ENCODE data around the gene TRAFD1. TPM values are rescaled to one million over a fixed set of nuclear protein-coding genes. Genes with fewer than 3 reads are reported as not detected.
A peak's percentile ranks its signal among the peaks of the same experiment; 100 is the strongest.

TRAFD1 gene
- total and polyA plus RNA-seq, 2 of the 8 experiments (the other 6 are each of a cell fraction or from before 2014, with no cell fraction given) = 18.1 to 33.1 TPM

- H3K27me3 ChIP-seq (replicated peaks in 1 of 4; ENCODE audit: control insufficient read depth in 3 of 4, extremely low read depth in 1 of 4, insufficient read depth in 3 of 4, low read length in 3 of 4) = no peaks in the 10 kb centered on the region
- H3K79me2 ChIP-seq (ENCODE audit: control insufficient read depth in 1 of 2, insufficient read depth in 2 of 2, low read length in 2 of 2) = no peaks in the 10 kb centered on the region
- no peak overlapping the region for H3K4ac ChIP-seq (replicated peaks; ENCODE audit: insufficient read length, low read depth, low read length)
- H2BK12ac ChIP-seq (ENCODE audit: low read depth, low read length) = no peak overlapping the region
- no peak overlapping the region for H3K56ac ChIP-seq (replicated peaks; ENCODE audit: insufficient read length, low read depth, low read length)
- no peaks in the 10 kb centered on the region for H3K9me3 ChIP-seq (ENCODE audit: insufficient read depth in 2 of 2, low read depth in 1 of 2, low read length in 1 of 2)
- H3K9ac ChIP-seq (replicated peaks in 1 of 4; ENCODE audit: extremely low read depth in 1 of 4, low read depth in 3 of 4, low read length in 3 of 4) = no peak overlapping the region
- no peak overlapping the region for H4K5ac ChIP-seq (ENCODE audit: insufficient read length, low read depth, low read length)
- WGBS, 2 experiments (ENCODE audit: extremely low coverage in 1 of 2, insufficient coverage in 1 of 2, insufficient read length in 1 of 2, insufficient replicate concordance in 2 of 2, low coverage in 1 of 2, low lambda C conversion rate in 2 of 2, missing lambda C conversion rate in 1 of 2) = 88% methylated on average over 8 of the region's 8 CpGs; no CpG with 5 or more reads in 1 of the 2 experiments
- H2BK120ac ChIP-seq (replicated peaks; ENCODE audit: low read depth, low read length) = no peak overlapping the region
- no peaks in the 10 kb centered on the region for H3K23me2 ChIP-seq (ENCODE audit: low read depth, low read length)
- H3K4me3 ChIP-seq (ENCODE audit: extremely low read depth in 1 of 4, insufficient read depth in 2 of 4, low read depth in 3 of 4, low read length in 4 of 4) = no peak overlapping the region
- FAIRE-seq = no peak
- H2BK15ac ChIP-seq (ENCODE audit: low read length) = no peak overlapping the region
- ChIA-PET POLR2A (ENCODE audit: partially characterized antibody) (no interaction called here), CTCF (ENCODE audit: partially characterized antibody) (interaction anchor here (1.4 kb wide), 1 partner anchor 9 kb away, joined by 3 read pairs; no protein-coding TSS in a partner anchor)
- H2BK20ac ChIP-seq (ENCODE audit: low read length) = no peak overlapping the region
- H3K14ac ChIP-seq (ENCODE audit: insufficient read length) = no peak overlapping the region
- no peak overlapping the region for H4K91ac ChIP-seq (replicated peaks; ENCODE audit: insufficient read length, low read length)
- no peak overlapping the region for H2AK5ac ChIP-seq (ENCODE audit: low read depth, low read length)
- H2BK5ac ChIP-seq (ENCODE audit: low read depth, low read length) = 0 out of 2 replicates have a peak overlapping the region, but pooled peaks have one; percentile 60
- no peak overlapping the region for H3K27ac ChIP-seq (ENCODE audit: low read depth, low read length)
- no peak overlapping the region for H4K8ac ChIP-seq (ENCODE audit: extremely low read depth, insufficient read depth, low read length)
- no peaks in the 10 kb centered on the region; the same call in 1 of the 2 replicates for H3K79me1 ChIP-seq (ENCODE audit: low read depth, low read length)
- H4K20me1 ChIP-seq (replicated peaks in 1 of 2; ENCODE audit: control insufficient read depth in 1 of 2, insufficient read depth in 2 of 2, low read length in 2 of 2) = no peaks in the 10 kb centered on the region
- H3K18ac ChIP-seq (ENCODE audit: extremely low read depth, low read length) = no peak overlapping the region; the same call in 1 of the 2 replicates
- peaks cover 0 to 3% (median under 1%) of the 10 kb centered on the region in 4 experiments; a peak in 4 of 8 replicates for H3K36me3 ChIP-seq (ENCODE audit: control insufficient read depth in 2 of 4, insufficient read depth in 4 of 4, low read length in 3 of 4)
- H3K4me2 ChIP-seq (ENCODE audit: insufficient read depth in 1 of 2, low read depth in 2 of 2, low read length in 2 of 2) = no peak overlapping the region
- H2AFZ ChIP-seq (ENCODE audit: low read length) = no peak overlapping the region
- no peak for DNase-seq (ENCODE audit: low read depth in 1 of 2, low spot score in 2 of 2)
- H3K23ac ChIP-seq (ENCODE audit: insufficient read length) = no peak overlapping the region
- H3K4me1 ChIP-seq (replicated peaks in 1 of 4; ENCODE audit: control insufficient read depth in 3 of 4, insufficient read depth in 4 of 4, low read length in 3 of 4) = no peaks in the 10 kb centered on the region; a peak in 1 of 7 replicates
- TF ChIP-seq CBX8 (IDR thresholded peaks at IDR 0.05; ENCODE audit: borderline replicate concordance, low read depth, low read length) = no peak
- no peak for TF ChIP-seq GTF2F1 (IDR thresholded peaks at IDR 0.05; ENCODE audit: borderline replicate concordance, low read depth, low read length)
- no peak for TF ChIP-seq TEAD4 (IDR thresholded peaks at IDR 0.05; ENCODE audit: low read depth, low read length)
- no peak for TF ChIP-seq KDM5A (IDR thresholded peaks at IDR 0.05; ENCODE audit: low read length)
- no peak for TF ChIP-seq HDAC2 (IDR thresholded peaks at IDR 0.05; ENCODE audit: borderline replicate concordance in 1 of 2, low read depth in 2 of 2, low read length in 2 of 2)
- TF ChIP-seq CHD2 (IDR thresholded peaks at IDR 0.05; ENCODE audit: low read length) = no peak
- peak; percentile 42 to 46 (median 43) for TF ChIP-seq CTCF (IDR thresholded peaks at IDR 0.05; ENCODE audit: control extremely low read depth in 1 of 3, insufficient read depth in 1 of 3, low read depth in 1 of 3, low read length in 3 of 3)
- TF ChIP-seq RAD21 (IDR thresholded peaks at IDR 0.05 in 1 of 2, conservative IDR thresholded peaks at IDR 0.05 in 1 of 2; ENCODE audit: low read depth in 2 of 2, low read length in 2 of 2) = peak; percentile 34 to 49; a peak in 3 of 4 replicates
- TF ChIP-seq SIX5 (IDR thresholded peaks at IDR 0.05; ENCODE audit: low read depth, low read length) = no peak
- TF ChIP-seq PHF8 (conservative IDR thresholded peaks at IDR 0.05; ENCODE audit: low read depth, low read length) = no peak
These were observed 45.0 kb downstream of the TRAFD1 start for GRCh38 chr12:112170376-112170775.

All from H1 (cell line).